GM19099 (cell line): ENCODE results near the gene SLC25A42.

Source experiments
- POLR2A ChIP-seq: IDR thresholded peaks from 3 replicates; pipeline ENCODE4 v1.6.1; 2011; ENCODE audit warnings: low read depth; ENCODE audit not compliant: insufficient read length; ENCODE audit errors: extremely low read depth

Gene SLC25A42

DNA sequence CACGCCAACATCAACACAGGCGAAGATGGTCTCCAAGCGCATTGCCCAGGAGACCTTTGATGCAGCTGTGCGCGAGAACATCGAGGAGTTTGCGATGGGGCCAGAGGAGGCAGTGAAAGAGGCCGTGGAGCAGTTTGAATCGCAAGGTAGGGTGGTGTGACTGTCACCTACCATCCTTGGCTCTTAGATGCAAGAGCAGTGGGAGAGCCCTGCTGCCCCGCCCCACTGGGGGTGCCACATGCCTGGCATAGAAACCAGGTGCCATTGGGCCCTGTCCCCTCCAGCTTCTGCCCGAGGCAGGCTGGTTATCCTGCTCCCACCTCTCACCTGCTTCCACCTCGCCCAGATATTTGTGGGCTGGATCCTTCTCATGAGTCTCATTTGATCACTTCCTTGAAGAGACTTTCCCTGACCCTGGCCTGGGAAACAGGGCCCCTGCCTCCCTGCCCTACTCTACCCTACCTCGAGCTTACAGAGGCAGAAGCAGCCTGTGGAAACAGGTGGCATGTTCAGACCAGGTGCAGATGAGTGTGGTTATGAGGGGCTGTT lies 21.0 kb upstream of the SLC25A42 start:
- TF ChIP-seq POLR2A = no peak

DNA sequence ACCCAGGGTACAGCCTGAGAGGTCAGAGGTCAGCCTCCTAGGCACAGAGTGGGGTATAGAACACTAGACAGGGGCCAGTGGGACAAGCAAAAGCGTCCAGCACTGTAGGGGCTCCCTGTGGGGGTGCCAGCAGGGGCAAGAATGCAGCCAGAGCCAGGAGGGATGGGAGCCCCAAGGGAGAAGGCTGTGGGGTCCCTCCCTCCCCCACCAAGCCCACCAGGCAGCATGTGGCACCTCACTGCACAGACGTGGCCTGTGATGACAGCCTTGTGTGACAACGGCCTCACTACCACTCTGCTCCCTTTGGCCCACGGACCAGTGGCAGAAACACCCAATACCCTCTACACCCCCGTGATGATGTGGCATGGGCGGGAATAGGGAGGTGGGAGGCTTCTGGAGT lies 20.3 kb upstream of the SLC25A42 start:
- no peak for TF ChIP-seq POLR2A

DNA sequence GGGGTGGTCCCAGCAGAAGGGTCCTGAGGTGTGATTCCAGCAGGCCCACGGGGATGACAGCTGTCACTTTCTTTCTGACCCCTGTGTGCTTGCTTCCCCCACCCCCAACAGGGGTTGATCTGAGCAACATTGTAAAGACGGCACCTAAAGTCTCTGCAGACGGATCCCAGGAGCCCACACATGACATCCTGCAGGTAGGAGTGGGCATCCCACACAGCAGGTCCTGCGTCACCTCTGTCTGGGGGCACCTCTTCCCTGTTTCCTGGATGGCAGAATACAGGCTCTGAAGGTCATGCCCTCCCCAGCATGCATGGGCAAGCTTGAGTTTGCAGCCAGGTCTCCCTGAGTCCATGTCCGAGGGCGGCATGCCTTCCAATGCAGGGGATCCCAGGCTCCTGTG lies 19.9 kb upstream of the SLC25A42 start:
- no peak for TF ChIP-seq POLR2A

DNA sequence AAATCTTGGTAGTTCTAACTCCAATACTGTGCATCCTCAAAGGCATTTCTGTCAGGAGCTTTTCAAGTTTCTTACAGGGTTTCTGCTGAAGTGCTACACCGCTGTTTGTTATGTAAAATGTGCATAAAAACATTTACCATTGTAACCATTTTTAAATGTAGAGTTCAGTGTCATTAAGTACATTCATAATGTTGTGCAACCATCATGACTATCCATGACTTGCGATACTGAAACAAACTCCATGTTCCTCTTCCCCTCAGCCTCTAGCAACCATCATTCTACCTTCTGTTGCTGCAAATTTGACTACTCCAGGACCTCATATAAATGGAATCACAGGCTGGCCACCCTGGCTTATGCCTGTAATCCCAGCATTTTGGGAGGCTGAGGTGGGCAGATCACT lies 14.4 kb upstream of the SLC25A42 start:
- no peak for TF ChIP-seq POLR2A

DNA sequence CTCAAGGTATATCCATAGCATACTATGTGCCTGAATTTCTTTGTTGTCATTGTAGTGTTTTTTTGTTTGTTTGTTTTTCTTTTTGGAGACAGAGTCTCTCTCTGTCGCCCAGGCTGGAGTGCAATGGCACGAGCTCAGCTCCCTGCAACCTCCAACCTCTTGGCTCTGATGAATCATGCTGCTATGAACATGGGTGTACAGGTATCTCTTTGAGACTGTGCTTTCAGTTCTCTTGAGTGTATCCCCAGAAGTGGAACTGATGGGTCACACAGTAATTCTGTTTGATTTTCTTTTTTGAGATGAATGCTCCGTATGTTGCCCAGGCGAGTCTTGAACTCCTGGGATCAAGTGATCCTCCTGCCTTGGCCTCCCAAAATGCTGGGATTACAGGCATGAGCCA lies 13.7 kb upstream of the SLC25A42 start:
- no peak for TF ChIP-seq POLR2A

DNA sequence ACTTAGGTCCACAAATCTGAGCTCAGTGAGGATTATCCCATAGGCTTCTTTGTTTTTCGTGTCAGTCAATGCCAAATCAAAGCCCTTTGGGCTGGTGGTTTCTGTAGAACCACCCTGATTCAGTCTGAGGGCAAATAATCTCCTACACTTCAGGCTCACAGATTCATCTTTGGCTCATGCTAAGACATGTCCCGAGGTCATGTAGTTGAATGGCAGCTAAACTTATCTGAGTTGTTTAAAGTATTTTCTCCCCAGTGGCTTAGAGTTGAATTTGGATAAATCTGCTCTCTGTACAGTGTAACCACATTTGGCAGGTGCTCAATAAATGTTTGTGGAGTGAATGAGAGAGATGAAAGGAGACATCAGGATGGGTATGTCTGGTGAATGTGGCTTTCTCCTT lies 13.1 kb upstream of the SLC25A42 start:
- TF ChIP-seq POLR2A = no peak

DNA sequence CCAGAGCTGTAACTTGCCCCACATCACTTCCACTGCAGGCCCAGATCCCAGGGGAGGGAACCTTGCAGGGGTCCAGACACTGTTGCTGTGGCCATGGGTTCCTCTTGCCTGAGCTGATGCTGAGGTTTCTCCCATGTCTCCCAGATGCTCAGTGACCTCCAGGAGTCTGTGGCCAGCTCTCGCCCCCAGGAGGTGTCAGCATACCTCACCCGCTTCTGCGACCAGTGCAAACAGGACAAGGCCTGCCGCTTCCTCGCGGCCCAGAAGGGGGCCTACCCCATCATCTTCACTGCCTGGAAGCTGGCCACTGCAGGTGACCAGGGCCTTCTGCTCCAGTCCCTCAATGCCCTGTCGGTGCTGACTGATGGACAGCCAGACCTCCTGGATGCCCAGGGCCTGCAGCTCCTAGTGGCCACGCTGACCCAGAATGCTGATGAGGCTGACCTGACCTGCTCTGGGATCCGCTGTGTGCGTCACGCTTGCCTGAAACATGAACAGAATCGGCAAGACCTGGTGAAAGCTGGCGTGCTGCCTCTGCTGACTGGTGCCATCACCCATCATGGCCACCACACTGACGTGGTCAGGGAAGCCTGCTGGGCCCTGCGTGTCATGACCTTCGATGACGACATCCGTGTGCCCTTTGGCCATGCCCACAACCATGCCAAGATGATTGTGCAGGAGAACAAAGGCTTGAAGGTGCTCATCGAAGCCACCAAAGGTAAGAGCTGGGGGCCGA lies 12.1 kb upstream of the SLC25A42 start:
- no peak for TF ChIP-seq POLR2A

DNA sequence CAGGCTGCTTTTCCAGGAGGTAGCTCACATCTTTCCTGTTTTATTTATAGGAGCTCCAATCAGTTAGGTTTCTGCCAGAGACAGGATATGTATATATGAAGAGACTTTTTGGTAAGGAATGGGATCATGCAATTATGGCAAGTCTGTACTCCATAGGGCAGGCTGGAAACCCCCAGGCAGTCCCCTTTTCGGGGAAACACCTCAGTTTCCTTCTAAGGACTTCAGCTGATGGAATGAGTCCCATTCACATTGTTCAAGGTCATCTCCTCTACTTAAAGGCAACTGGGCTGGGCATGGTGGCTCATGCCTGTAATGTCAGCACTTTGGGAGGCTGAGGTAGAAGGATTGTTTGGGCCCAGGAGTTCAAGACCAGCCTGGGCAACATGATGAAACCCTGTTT lies 10.9 kb upstream of the SLC25A42 start:
- no peak for TF ChIP-seq POLR2A

DNA sequence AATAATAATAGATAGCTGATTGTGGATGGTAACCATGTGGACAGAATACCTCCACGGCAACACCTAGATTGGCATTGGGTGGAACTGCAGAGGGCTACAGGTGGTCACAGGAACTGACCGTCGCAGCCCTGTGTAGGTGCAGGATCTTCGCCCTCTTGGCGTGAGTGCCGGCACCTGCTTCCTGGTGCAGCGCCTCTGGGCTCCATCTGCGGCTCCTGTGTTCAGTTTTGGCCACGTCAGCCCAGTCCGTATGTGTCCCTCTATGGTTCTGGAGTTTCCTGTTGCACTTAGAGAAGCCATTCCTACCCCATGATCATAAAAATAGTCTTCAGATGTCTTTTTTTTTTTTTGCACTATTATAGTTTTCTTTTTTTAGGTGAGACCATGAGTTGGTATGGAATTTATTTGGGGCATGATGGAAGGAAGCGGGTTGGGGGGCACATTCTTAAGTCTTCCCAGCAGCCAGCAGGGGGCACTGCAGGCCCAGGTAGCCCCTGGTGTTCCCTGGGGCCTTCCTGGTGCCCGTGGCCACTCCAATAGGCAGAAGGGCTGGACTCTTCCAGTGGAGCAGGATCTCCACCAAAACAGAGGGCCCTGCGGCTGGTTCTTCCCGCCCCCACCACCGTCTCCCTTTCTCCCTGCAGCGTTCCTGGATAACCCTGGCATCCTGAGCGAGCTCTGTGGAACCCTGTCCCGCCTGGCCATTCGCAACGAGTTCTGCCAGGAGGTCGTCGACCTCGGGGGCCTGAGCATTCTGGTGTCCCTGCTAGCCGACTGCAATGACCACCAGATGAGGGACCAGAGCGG lies 10.1 kb upstream of the SLC25A42 start:
- no peak for TF ChIP-seq POLR2A

DNA sequence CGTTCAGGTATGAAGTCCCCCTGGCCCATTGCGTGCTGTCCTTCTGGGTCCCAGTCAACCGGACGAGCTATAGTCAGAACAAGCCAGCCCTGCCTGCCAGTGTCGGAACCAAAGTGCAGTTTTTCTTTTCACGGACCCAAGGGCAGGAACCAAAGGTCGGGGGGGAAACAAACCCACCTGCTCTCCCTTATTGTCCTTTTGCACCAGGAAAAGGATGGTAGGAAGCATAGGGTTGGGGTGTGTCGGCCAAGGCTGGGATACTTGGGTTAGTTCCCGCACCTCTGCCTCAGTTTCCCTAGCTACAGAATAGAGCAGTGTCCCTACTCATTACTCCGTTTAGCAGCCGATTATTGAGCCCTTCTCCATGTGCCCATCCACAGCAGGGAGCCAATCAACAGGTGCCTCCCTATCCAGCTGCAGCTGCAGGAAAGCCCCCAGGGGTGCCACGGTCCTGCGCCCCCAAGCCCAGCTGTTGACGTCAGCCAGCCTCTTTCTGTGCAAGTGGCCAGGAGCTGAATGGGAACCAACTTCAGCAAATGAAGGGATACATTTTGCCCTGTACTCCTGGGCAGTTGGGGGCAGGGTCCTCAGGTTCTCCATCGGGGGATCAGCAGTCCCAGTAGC lies 9.4 kb upstream of the SLC25A42 start:
- TF ChIP-seq POLR2A = no peak

DNA sequence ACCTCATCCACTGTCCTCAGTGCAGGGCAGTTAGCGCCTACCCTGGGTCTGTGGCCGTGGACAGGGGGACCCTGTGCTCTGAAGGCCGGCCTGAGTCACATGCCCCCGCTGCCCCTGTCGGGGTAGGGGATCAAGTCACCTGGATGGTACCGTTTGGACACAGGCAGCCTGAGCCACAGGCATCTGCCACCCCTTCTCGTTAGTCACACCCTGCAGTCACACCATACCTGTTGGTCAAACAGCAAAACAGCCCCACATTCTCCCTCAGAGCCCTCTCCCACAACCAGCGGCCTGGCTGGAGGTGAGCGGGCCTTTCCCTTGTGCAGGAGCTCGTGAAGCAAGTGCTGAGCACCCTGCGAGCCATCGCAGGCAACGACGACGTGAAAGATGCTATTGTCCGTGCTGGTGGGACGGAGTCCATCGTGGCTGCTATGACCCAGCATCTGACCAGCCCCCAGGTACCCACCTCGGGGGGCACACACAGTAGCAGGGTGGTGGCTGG lies 8.8 kb upstream of the SLC25A42 start:
- TF ChIP-seq POLR2A = no peak

DNA sequence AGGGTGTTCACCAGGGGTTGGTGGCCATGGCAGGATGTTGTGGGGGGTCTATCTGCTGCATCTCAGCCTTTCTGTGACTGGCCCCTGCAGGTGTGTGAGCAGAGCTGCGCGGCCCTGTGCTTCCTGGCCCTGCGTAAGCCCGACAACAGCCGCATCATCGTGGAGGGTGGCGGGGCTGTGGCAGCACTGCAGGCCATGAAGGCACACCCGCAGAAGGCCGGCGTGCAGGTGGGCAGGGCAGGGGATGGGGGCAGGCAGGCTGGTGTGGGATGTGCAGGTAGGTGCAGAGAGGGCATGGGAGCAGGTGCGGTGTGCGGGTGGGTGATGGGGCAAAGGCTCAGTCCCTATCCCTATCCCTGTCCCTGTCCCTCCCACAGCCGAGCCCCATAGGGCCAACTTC lies 8.1 kb upstream of the SLC25A42 start:
- TF ChIP-seq POLR2A = no peak

DNA sequence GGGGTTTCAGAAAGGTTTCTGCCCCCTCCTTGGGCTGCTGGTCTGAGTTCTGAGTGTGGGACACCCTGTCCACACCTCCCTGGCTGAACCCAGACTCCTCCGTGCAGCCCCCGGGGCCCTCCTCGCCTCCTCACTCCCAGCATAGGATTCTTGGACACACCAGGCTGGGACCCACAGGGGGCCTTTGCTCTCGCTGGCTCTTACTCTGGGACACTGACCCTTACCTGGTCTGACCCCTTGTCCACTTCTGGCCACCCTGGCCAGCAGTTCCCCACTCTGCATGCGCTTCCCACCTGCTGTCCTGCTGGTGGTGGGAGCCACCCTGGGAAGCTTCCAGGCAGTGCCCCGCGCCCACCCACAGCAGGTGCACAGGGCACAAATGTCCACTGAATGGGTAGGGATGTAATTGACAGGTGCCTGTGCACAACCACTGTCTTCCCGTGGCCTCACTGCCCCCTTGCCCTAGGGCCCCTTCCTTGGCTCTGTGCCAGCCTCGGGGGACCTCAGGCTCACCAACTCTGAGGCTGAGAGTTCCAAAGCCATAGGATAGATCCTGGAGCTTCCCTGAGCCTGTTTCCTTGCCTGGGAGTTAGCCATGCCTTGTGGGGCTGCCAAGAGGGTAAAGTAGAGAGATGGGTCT lies 7.0 kb upstream of the SLC25A42 start:
- no peak for TF ChIP-seq POLR2A

DNA sequence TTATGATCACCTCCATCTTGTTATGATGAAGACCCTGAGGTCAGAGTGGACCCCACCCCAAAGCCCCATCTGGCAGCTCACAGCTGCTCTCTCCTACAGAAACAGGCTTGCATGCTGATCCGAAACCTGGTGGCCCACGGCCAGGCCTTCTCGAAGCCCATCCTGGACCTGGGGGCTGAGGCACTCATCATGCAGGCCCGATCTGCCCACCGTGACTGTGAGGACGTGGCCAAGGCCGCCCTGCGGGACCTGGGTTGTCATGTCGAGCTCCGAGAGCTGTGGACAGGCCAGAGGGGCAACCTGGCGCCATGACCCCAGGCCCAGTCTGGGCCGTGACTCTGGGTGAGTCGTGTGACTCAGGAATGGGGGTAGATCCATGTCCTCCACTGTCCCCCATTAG lies 6.5 kb upstream of the SLC25A42 start:
- no peak for TF ChIP-seq POLR2A

DNA sequence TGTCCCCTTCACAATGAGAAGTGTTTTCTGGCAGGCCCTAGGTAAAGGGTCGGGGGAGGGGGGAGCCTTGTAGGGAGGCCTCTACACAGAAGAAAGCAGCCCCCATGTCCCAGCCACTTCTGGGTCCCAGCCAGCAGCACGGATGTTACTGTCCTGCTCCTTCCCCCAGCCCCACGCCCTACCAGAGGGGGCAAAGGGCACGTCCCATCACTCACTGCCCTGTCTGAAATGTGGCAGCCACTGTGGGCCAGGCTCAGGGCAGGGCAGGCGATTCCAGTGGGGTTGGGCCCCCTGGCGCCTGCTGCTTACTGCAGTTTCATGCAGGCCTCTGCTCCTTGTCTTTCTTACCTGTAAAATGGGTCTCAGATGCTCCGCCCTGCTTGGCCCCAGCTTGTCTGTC lies 6.1 kb upstream of the SLC25A42 start:
- no peak for TF ChIP-seq POLR2A

DNA sequence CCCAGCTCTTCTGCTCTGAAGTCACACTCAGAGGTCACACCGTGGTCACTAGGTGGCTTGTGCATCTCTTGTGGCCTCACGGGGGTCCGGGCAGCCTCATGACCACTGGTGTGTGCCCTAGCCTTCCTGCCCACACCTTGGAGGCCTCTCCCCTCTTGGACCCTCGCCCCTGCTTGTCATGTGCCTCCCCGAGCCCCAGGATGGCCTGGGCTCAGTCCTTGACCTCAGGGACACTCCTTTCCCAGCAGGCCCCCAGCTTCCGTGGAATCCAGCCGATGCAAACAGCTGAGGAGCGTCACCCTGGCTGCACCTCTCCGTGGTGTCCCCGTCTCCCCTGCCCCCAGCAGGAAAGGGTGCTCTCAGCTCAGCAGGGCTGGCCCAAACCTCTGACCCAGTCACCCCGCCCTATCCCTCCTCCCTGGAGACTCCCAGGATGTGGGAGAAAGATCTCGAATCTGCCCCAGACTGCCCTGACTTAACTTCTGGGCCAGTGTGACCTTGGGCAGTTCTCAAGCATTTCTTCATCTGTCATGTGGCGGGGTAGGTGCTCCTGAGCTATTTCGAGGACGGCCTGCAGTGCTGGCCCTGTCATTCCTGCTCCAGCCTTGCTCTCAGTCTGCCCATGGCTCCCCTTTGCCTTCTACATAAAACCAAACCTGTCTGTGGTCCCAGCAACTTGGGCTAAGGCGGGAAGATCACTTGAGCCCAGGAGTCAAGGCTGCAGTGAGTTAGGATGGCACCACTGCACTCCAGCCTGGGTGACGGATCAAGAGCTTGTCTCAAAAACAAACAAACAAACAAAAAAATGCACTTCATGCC lies 4.6 kb upstream of the SLC25A42 start:
- TF ChIP-seq POLR2A = no peak
